ENCODE measurements around the gene TMEM151A. TPM values are rescaled to one million over a fixed set of nuclear protein-coding genes. Genes with fewer than 3 reads are reported as not detected.

Gene TMEM151A
- total RNA-seq, 1 experiment from 2014 or later, result 1.5 TPM

DNA sequence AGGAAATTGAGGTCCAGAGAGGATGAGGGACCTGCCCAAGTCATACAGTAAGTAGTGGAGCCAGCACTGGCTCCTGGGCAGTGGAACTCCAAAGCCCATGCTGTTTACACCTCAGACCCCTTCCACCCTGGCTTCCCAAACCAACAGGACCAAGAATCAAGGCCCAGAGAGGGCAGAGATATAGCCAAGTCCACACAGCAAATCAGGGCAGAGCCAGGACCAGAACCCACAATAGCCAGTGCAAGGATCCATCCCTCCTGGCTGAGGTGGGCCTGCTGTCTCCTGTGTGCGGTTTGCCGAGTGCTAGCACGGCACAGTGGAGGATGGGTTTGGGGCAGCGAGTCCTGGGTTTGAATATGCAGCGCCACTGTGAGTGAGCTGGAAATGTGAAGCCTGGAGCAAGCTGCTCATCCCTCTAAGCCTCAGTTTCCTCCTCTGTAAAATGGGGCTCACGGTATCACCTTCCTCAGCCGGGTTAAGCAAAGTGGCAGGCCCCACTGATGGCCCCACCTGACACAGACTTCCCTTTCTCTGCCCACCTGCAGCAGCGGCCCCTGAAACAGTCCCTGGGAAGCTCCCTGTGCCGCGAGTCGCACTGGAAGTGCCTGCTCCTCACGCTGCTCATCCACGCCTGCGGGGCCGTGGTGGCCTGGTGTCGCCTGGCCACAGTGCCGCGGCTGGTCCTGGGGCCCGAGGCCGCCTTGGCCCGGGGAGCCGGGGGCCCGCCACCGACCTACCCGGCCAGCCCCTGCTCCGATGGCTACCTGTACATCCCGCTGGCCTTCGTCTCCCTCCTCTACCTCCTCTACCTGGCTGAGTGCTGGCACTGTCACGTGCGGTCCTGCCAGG lies 2.3 kb downstream of the TMEM151A start:
- intact Hi-C loops (cut with micrococcal nuclease; ENCODE audit: unreplicated experiment), result no loop called here
- no peak for DNase-seq (ENCODE audit: low spot score)
- ChIA-PET POLR2A (ENCODE audit: low non-redundant PET) (no interaction called here), CTCF (interaction anchor here (0.6 kb wide), 1 partner anchor 10 kb away, joined by 7 read pairs; no protein-coding TSS in a partner anchor)
- TF ChIP-seq, protein P1, sequence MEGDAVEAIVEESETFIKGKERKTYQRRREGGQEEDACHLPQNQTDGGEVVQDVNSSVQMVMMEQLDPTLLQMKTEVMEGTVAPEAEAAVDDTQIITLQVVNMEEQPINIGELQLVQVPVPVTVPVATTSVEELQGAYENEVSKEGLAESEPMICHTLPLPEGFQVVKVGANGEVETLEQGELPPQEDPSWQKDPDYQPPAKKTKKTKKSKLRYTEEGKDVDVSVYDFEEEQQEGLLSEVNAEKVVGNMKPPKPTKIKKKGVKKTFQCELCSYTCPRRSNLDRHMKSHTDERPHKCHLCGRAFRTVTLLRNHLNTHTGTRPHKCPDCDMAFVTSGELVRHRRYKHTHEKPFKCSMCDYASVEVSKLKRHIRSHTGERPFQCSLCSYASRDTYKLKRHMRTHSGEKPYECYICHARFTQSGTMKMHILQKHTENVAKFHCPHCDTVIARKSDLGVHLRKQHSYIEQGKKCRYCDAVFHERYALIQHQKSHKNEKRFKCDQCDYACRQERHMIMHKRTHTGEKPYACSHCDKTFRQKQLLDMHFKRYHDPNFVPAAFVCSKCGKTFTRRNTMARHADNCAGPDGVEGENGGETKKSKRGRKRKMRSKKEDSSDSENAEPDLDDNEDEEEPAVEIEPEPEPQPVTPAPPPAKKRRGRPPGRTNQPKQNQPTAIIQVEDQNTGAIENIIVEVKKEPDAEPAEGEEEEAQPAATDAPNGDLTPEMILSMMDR (conservative IDR thresholded peaks at IDR 0.05; ENCODE audit: low read depth, low read length), result no peak
- TF ChIP-seq EZH2 (IDR thresholded peaks at IDR 0.05; ENCODE audit: borderline replicate concordance, low read depth, low read length, poor library complexity, severe bottlenecking), result no peak
- H3K27ac ChIP-seq (ENCODE audit: low read depth, low read length, poor library complexity, severe bottlenecking), result no peak overlapping the region
- H3K4me1 ChIP-seq (ENCODE audit: insufficient read depth, low read length, poor library complexity, severe bottlenecking), result peaks cover 12% of the 10 kb centered on the region
- H3K4me3 ChIP-seq (ENCODE audit: low read depth, low read length, poor library complexity, severe bottlenecking), result no peak overlapping the region
- H3K27me3 ChIP-seq (replicated peaks; ENCODE audit: insufficient read depth, low read depth, low read length, poor library complexity), result no peaks in the 10 kb centered on the region
- BruUV-seq (replicated peaks), result no TSS peak
- no peaks in the 10 kb centered on the region for H3K9me3 ChIP-seq (ENCODE audit: low read depth, low read length, poor library complexity, severe bottlenecking)
- no peaks in the 10 kb centered on the region for H3K36me3 ChIP-seq (ENCODE audit: insufficient read depth, low read length, poor library complexity, severe bottlenecking)

DNA sequence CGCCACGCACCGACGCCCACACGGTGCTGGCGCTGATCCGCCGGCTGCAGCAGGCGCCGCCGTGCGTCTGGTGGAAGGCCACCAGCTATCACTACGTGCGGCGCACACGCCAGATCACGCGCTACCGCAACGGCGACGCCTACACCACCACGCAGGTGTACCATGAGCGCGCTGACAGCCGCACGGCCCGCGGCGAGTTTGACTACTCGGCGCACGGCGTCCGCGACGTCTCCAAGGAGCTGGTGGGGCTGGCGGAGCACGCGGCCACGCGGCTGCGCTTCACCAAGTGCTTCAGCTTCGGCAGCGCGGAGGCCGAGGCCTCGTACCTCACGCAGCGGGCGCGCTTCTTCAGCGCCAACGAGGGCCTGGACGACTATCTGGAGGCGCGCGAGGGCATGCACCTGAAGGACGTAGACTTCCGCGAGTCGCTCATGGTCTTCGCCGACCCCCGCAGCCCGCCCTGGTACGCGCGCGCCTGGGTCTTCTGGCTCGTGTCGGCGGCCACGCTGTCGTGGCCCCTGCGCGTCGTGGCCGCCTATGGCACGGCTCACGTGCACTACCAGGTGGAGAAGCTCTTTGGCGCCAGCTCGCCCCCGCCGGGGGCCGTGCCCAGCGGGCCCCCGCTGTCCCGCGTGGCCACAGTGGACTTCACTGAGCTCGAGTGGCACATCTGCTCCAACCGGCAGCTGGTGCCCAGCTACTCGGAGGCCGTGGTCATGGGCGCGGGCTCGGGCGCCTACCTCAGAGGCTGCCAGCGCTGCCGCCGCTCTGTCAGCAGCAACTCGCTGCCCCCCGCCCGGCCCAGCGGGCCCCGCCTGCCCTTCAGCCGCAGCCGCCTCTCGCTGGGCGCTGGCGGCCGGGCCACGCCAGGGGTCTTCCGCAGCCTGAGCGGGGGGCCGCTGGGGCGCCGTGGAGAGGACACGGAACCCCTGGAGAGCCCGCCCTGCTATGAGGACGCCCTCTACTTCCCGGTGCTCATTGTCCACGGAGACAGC lies 3.2 kb downstream of the TMEM151A start:
- CTCF ChIA-PET, result interaction anchor here (0.6 kb wide), 1 partner anchor 11 kb away, joined by 7 read pairs; no protein-coding TSS in a partner anchor
- H3K9me3 ChIP-seq (ENCODE audit: low read depth, low read length, poor library complexity, severe bottlenecking), result no peaks in the 10 kb centered on the region
- POLR2A ChIA-PET (ENCODE audit: low non-redundant PET), result no interaction called here
- intact Hi-C loops (cut with micrococcal nuclease; ENCODE audit: unreplicated experiment), result no loop called here
- TF ChIP-seq, protein P1 (conservative IDR thresholded peaks at IDR 0.05; ENCODE audit: low read depth, low read length), result no peak
- TF ChIP-seq EZH2 (IDR thresholded peaks at IDR 0.05; ENCODE audit: borderline replicate concordance, low read depth, low read length, poor library complexity, severe bottlenecking), result no peak
- no peaks in the 10 kb centered on the region for H3K27me3 ChIP-seq (replicated peaks; ENCODE audit: insufficient read depth, low read depth, low read length, poor library complexity)
- no TSS peak for BruUV-seq (replicated peaks)
- no peaks in the 10 kb centered on the region for H3K36me3 ChIP-seq (ENCODE audit: insufficient read depth, low read length, poor library complexity, severe bottlenecking)
- no peak overlapping the region for H3K4me3 ChIP-seq (ENCODE audit: low read depth, low read length, poor library complexity, severe bottlenecking)
- peaks cover 8% of the 10 kb centered on the region for H3K4me1 ChIP-seq (ENCODE audit: insufficient read depth, low read length, poor library complexity, severe bottlenecking)
- DNase-seq (ENCODE audit: low spot score), result no peak
- no peak overlapping the region for H3K27ac ChIP-seq (ENCODE audit: low read depth, low read length, poor library complexity, severe bottlenecking)

DNA sequence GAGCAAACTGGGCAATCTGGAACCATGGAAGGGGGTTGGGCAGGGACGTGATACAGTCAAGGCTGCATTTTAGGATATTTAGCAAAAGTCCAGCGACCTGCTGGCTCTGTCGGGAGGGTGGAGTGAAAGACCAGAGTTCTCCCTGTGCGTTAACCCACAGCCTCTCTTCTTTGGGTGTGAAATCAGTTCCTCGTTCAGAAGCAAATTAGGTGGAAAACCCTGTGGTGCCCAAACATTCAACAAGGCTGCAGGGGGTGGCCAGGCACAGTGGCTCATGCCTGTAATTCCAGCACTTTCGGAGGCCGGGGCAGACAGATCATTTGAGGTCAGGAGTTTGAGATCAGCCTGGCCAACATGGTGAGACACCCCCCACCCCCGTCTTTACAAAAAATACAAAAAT lies 5.9 kb downstream of the TMEM151A start:
- CTCF ChIA-PET, result interaction anchor here (0.6 kb wide), 1 partner anchor 48 kb away, joined by 4 read pairs; no protein-coding TSS in a partner anchor
- Histone ChIP-seq H3K27ac (ENCODE audit: low read depth, low read length, poor library complexity, severe bottlenecking) (no peak overlapping the region), H3K4me3 (ENCODE audit: low read depth, low read length, poor library complexity, severe bottlenecking) (no peak overlapping the region), H3K9me3 (ENCODE audit: low read depth, low read length, poor library complexity, severe bottlenecking) (no peaks in the 10 kb centered on the region), H3K4me1 (ENCODE audit: insufficient read depth, low read length, poor library complexity, severe bottlenecking) (no peaks in the 10 kb centered on the region), H3K36me3 (ENCODE audit: insufficient read depth, low read length, poor library complexity, severe bottlenecking) (no peaks in the 10 kb centered on the region), H3K27me3 (replicated peaks; ENCODE audit: insufficient read depth, low read depth, low read length, poor library complexity) (no peaks in the 10 kb centered on the region)
- intact Hi-C loops (cut with micrococcal nuclease; ENCODE audit: unreplicated experiment), result no loop called here
- DNase-seq (ENCODE audit: low spot score), result no peak
- no TSS peak for BruUV-seq (replicated peaks)
- POLR2A ChIA-PET (ENCODE audit: low non-redundant PET), result no interaction called here
- TF ChIP-seq, protein P1 (conservative IDR thresholded peaks at IDR 0.05; ENCODE audit: low read depth, low read length), result no peak
- TF ChIP-seq EZH2 (IDR thresholded peaks at IDR 0.05; ENCODE audit: borderline replicate concordance, low read depth, low read length, poor library complexity, severe bottlenecking), result no peak

Data from A673 (cell line).